WERI-Rb-1 (cell line): ENCODE data around the gene SRBD1.

Experiments
- DNase-seq: peaks from one replicate; pipeline ENCODE4 v3.0.0-alpha.2; 2020
- H3K27ac ChIP-seq: fragments of 250-450 bp; sonication (Bioruptor Pico); 2 replicates; pipeline ENCODE4 v1.5.1; 2020; ENCODE audit warnings: mild to moderate bottlenecking, moderate library complexity
- H3K27me3 ChIP-seq: fragments of 250-450 bp; sonication (Bioruptor Pico); 2 replicates; pipeline ENCODE4 v1.5.1; 2021; ENCODE audit warnings: mild to moderate bottlenecking, low read depth, moderate library complexity; ENCODE audit not compliant: insufficient read depth, severe bottlenecking
- H3K36me3 ChIP-seq: fragments of 250-450 bp; sonication (Bioruptor Pico); 2 replicates; pipeline ENCODE4 v1.5.1; 2020; ENCODE audit warnings: mild to moderate bottlenecking, moderate library complexity
- H3K4me3 ChIP-seq: 2 replicates; pipeline ENCODE4 v1.5.1; 2011; ENCODE audit warnings: low read depth, mild to moderate bottlenecking, control low read depth, low read length
- H3K9me3 ChIP-seq: fragments of 250-450 bp; sonication (Bioruptor Pico); 2 replicates; pipeline ENCODE4 v1.5.1; 2021; ENCODE audit warnings: mild to moderate bottlenecking, moderate library complexity; ENCODE audit not compliant: severe bottlenecking
- TF ChIP-seq, protein P1 (sequence below): IDR thresholded peaks from 2 replicates; pipeline ENCODE4 v1.5.1; 2011; ENCODE audit warnings: low read depth, mild to moderate bottlenecking, control low read depth, inconsistent platforms, low read length

The SRBD1 gene

DNA sequence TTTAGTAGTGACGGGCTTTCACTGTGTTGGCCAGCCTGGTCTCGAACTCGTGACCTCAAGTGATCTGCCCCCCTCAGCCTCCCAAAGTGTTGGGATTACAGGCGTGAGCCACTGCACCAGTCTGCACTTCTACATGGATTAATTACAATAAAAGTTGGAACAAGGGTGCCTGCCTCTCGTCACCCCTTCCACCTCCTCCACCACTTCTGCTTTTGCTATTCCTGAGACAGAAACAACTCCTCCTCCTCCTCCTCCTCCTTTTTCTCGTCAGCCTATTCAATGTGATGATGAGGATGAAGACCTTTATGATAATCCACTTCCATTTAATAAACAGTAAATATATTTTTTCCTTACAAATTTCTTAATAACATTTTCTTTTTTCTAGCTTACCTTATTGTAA, 35.2 kb downstream of the SRBD1 start:
- no peak for DNase-seq
- Histone ChIP-seq H3K9me3 (no peaks in the 10 kb centered on the region), H3K4me3 (no peak overlapping the region), H3K27ac (no peak overlapping the region), H3K36me3 (peaks cover 15% of the 10 kb centered on the region), H3K27me3 (no peaks in the 10 kb centered on the region)
- TF ChIP-seq, protein P1, sequence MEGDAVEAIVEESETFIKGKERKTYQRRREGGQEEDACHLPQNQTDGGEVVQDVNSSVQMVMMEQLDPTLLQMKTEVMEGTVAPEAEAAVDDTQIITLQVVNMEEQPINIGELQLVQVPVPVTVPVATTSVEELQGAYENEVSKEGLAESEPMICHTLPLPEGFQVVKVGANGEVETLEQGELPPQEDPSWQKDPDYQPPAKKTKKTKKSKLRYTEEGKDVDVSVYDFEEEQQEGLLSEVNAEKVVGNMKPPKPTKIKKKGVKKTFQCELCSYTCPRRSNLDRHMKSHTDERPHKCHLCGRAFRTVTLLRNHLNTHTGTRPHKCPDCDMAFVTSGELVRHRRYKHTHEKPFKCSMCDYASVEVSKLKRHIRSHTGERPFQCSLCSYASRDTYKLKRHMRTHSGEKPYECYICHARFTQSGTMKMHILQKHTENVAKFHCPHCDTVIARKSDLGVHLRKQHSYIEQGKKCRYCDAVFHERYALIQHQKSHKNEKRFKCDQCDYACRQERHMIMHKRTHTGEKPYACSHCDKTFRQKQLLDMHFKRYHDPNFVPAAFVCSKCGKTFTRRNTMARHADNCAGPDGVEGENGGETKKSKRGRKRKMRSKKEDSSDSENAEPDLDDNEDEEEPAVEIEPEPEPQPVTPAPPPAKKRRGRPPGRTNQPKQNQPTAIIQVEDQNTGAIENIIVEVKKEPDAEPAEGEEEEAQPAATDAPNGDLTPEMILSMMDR = no peak

DNA sequence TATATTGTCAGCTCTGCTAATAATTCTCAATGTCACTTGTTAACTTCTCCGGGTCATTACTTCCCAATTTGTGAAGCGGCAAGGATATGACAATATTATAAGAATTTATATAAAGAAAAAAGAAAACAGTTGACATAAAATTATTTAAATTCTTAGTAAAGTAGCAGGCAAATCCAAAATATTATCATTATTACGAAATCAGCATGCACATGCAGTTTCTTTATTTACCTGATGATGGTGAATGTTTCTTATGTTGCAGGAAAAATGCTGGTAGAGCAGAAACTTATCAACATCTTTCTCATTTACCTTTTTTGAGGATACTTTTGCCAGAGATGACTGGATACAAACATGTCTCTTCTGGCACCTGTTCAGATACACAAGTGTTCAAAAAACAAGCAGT, 38.1 kb downstream of the SRBD1 start:
- TF ChIP-seq, protein P1 = no peak
- Histone ChIP-seq H3K36me3 (peaks cover 15% of the 10 kb centered on the region), H3K27me3 (no peaks in the 10 kb centered on the region), H3K4me3 (no peak overlapping the region), H3K27ac (no peak overlapping the region), H3K9me3 (no peaks in the 10 kb centered on the region)
- DNase-seq = no peak

DNA sequence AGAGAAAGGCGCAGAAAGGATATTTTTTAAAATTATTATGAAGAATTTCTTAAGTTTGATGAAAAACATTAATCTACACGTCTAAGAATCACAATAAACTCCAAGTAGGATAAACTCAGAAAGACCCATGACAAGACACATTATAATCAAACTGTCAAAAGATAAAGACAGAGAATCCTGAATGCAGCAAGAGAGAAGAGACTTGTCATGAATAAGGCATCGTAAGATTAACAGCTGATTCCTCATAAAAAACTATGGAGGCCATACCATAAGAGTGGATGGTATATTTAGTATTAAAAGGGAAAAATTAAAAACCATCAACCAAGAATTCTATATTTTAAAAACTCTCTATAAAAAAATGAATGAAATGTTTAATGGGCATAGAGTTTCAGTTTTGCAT, 39.1 kb downstream of the SRBD1 start:
- DNase-seq = no peak
- Histone ChIP-seq H3K4me3 (no peak overlapping the region), H3K27ac (no peak overlapping the region), H3K36me3 (peaks cover 12% of the 10 kb centered on the region), H3K9me3 (no peaks in the 10 kb centered on the region), H3K27me3 (no peaks in the 10 kb centered on the region)
- TF ChIP-seq, protein P1 = no peak

DNA sequence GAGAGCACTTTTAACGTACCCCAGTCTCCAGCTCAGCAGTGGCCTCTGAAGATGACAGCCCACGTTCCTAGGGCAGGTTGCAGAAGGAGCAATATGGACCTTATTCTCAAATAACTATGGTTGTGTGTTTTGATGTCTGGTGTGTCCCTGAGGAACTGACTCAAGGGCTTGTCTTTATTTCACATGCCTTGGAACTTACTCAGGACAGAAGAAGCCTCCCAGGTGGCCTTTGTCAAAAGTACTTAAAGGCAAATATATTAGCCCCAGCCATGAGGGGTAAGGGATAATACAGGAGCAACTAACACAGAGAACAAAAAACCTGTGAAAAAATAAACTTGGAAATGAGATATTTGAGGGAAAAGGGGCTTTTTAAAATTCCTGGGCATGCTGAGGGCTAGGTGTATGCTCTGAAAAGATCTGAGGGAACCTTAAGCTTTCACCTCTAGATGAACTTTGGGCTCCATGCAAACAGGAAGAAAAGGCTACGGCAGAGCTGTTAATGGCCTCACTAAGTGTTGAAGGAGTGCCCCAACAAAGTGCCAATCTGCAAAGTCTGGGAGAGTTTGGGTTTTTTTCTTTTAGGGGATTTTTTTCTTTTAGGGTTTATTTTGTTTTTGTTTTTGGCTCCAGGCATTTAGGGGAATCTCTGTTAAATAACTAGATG, 40.3 kb downstream of the SRBD1 start:
- Histone ChIP-seq H3K27ac (no peak overlapping the region), H3K36me3 (peaks cover 12% of the 10 kb centered on the region), H3K9me3 (no peaks in the 10 kb centered on the region), H3K27me3 (no peaks in the 10 kb centered on the region), H3K4me3 (no peak overlapping the region)
- DNase-seq = no peak
- TF ChIP-seq, protein P1 = no peak

DNA sequence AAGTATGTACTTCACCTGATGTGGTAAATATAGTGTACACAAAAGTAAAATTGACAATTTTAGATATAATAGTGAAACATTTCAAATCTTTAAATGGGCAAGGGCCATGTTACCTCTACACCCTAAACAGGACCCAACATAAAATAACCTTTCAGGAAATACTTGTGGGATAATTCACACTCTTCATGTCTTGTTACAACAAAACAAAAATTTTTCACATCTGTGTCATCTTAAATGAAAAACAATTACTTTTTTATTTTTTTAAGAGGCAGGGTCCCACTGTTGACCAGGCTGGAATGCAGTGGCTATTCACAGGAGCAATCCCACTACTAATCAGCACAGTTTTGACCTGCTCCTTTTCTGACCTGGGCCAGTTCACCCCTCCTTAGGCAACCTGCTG, 42.1 kb downstream of the SRBD1 start:
- H3K27ac ChIP-seq = no peak overlapping the region
- H3K27me3 ChIP-seq = no peaks in the 10 kb centered on the region
- TF ChIP-seq, protein P1 = no peak
- peaks cover 9% of the 10 kb centered on the region for H3K36me3 ChIP-seq
- no peak overlapping the region for H3K4me3 ChIP-seq
- no peak for DNase-seq
- H3K9me3 ChIP-seq = no peaks in the 10 kb centered on the region
